A375 (cell line): Measurements from ENCODE around the gene GRID2. TPM values are rescaled to one million over a fixed set of nuclear protein-coding genes. Genes with fewer than 3 reads are reported as not detected.

ENCODE experiments used
- small RNA-seq: library from RNA; depleted of rRNA; stranded (forward); fragments of <200 nt; gene quantifications from one replicate; pipeline ENCODE3, GENCODE V24; 2014
- total RNA-seq: library from RNA; depleted of rRNA; stranded (reverse); fragments of >200 nt; shearing (Covaris generic); gene quantifications from 2 replicates; pipeline ENCODE4 v1.2.3, GENCODE V29; 2014; rRNA removed

The GRID2 gene
- 2.7 and 5.3 TPM in 2 replicates for total RNA-seq

GRCh38 chr4:92303621-92304027 is at the start of gene GRID2:
Gene GRID2 (plus strand): TSS chr4:92303966.

Small RNAs within 50 kb of the gene (small RNA-seq; reads per million reads assigned to genes)
- gene RNA5SP164, result not detected
